Mesendoderm (in vitro differentiated cells): ENCODE data around the gene S100A13.

ENCODE experiments used
- DNase-seq: peaks from one replicate; pipeline ENCODE4 v3.0.0; 2013
- H2AK5ac ChIP-seq: 2 replicates; pipeline ENCODE4 v1.6.1; 2013; ENCODE audit warnings: low read length, inconsistent platforms
- H2BK120ac ChIP-seq: 2 replicates; pipeline ENCODE4 v1.6.1; 2013; ENCODE audit warnings: low read depth, mild to moderate bottlenecking, low read length, moderate library complexity, mixed read lengths
- H2BK15ac ChIP-seq: replicated peaks from 2 replicates; pipeline ENCODE4 v1.6.1; 2013; ENCODE audit warnings: low read depth, mild to moderate bottlenecking, moderate library complexity
- H2BK5ac ChIP-seq: 2 replicates; pipeline ENCODE4 v1.6.1; 2013; ENCODE audit warnings: low read length, inconsistent platforms
- H3K18ac ChIP-seq: 2 replicates; pipeline ENCODE4 v1.6.1; 2013; ENCODE audit warnings: mild to moderate bottlenecking, low read length, mixed read lengths
- H3K23ac ChIP-seq: one replicate; pipeline ENCODE4 v1.6.1; 2013; ENCODE audit warnings: low read length
- H3K27ac ChIP-seq: 2 replicates; pipeline ENCODE4 v1.5.1; 2013; ENCODE audit warnings: low read depth, mild to moderate bottlenecking, inconsistent platforms, low read length, moderate library complexity
- H3K27me3 ChIP-seq: 2 replicates; pipeline ENCODE4 v1.6.1; 2013; ENCODE audit warnings: low read length, control low read depth, mild to moderate bottlenecking, inconsistent platforms; ENCODE audit not compliant: insufficient read depth, poor library complexity
- H3K36me3 ChIP-seq: 2 replicates; pipeline ENCODE4 v1.6.1; 2013; ENCODE audit warnings: low read length, inconsistent platforms; ENCODE audit not compliant: control insufficient read depth, insufficient read depth
- H3K4ac ChIP-seq: one replicate; pipeline ENCODE4 v1.6.1; 2013; ENCODE audit warnings: low read depth, mild to moderate bottlenecking, low read length, moderate library complexity
- H3K4me1 ChIP-seq: 2 replicates; pipeline ENCODE4 v1.6.1; 2013; ENCODE audit warnings: low read depth, low read length, inconsistent platforms; ENCODE audit not compliant: control insufficient read depth
- H3K4me2 ChIP-seq: 2 replicates; pipeline ENCODE4 v1.6.1; 2013; ENCODE audit warnings: low read length
- H3K4me3 ChIP-seq: 2 replicates; pipeline ENCODE4 v1.5.1; 2013; ENCODE audit warnings: mild to moderate bottlenecking, low read length
- H3K56ac ChIP-seq: one replicate; pipeline ENCODE4 v1.6.1; 2013; ENCODE audit warnings: low read length
- H3K79me1 ChIP-seq: 2 replicates; pipeline ENCODE4 v1.6.1; 2013; ENCODE audit warnings: low read length, inconsistent platforms
- H3K79me2 ChIP-seq: 2 replicates; pipeline ENCODE4 v1.6.1; 2013; ENCODE audit warnings: mild to moderate bottlenecking, low read length; ENCODE audit not compliant: control insufficient read depth, insufficient read depth
- H3K9ac ChIP-seq: 2 replicates; pipeline ENCODE4 v1.6.1; 2013; ENCODE audit warnings: low read length, inconsistent platforms
- H4K5ac ChIP-seq: one replicate; pipeline ENCODE4 v1.6.1; 2013; ENCODE audit warnings: low read length
- H4K8ac ChIP-seq: one replicate; pipeline ENCODE4 v1.6.1; 2013; ENCODE audit warnings: low read depth, mild to moderate bottlenecking, control low read depth, low read length, moderate library complexity
- whole genome bisulfite sequencing: extraction: QIAGEN DNeasy Blood & Tissue Kit; methylation state at CpG from one replicate; pipeline ENCODE4 v1.1.7; 2013; ENCODE audit warnings: low lambda C conversion rate, missing lambda C conversion rate; ENCODE audit not compliant: insufficient coverage; ENCODE audit errors: extremely low coverage; 5-methylcytosine and 5-hydroxymethylcytosine counted together

S100A13 gene

GRCh38 chr1:153610811-153611301, 16.4 kb downstream of the S100A13 start:
- no peaks in the 10 kb centered on the region for H3K79me1 ChIP-seq

DNA sequence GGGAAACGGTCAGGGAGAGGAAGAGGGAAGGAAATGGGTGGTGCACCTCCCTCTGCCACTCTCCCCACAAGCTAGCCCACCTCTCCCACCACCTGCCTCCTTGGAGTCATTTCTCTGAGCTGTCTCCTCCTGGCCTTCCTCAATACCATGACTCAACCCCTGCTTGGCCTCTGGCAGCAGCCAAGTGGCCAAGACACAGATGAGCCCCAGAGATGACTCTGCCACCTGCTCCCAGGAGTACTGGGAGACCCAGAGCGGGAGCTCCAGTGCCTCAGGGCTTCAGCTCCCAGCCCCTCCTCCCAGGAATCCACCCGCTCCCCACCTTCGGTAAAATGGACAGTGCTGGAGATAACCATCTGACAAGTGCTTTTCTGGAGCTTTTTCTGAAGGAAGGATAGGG, 17.0 kb downstream of the S100A13 start:
- peak overlapping the region; percentile 40 for H2AK5ac ChIP-seq
- H3K27me3 ChIP-seq, result no peaks in the 10 kb centered on the region
- H3K79me2 ChIP-seq, result no peaks in the 10 kb centered on the region
- H2BK120ac ChIP-seq, result no peak overlapping the region
- H3K18ac ChIP-seq, result no peak overlapping the region
- no peak for DNase-seq
- H2BK15ac ChIP-seq, result no peak overlapping the region
- no peak overlapping the region for H3K4ac ChIP-seq
- no peak overlapping the region for H3K4me2 ChIP-seq
- no peak overlapping the region for H3K56ac ChIP-seq
- no peak overlapping the region for H2BK5ac ChIP-seq
- WGBS, result no CpG with 5 or more reads among the region's 4 CpGs
- no peaks in the 10 kb centered on the region for H3K79me1 ChIP-seq
- H4K8ac ChIP-seq, result no peak overlapping the region
- no peak overlapping the region for H3K23ac ChIP-seq
- no peak overlapping the region for H3K9ac ChIP-seq
- no peak overlapping the region for H3K4me3 ChIP-seq
- no peak overlapping the region for H4K5ac ChIP-seq
- no peak overlapping the region for H3K27ac ChIP-seq
- no peaks in the 10 kb centered on the region for H3K36me3 ChIP-seq
- peaks cover 7% of the 10 kb centered on the region for H3K4me1 ChIP-seq

More at GRCh38 chr1:153610811-153611301, 16.4 kb downstream of the S100A13 start:
- Histone ChIP-seq H4K5ac (no peak overlapping the region), H4K8ac (no peak overlapping the region), H3K36me3 (no peaks in the 10 kb centered on the region), H2BK120ac (no peak overlapping the region), H3K79me2 (no peaks in the 10 kb centered on the region), H3K18ac (no peak overlapping the region), H2AK5ac (no peak overlapping the region), H2BK5ac (no peak overlapping the region), H3K4me3 (no peak overlapping the region), H2BK15ac (no peak overlapping the region), H3K4me1 (peaks cover 7% of the 10 kb centered on the region), H3K23ac (no peak overlapping the region), H3K4ac (no peak overlapping the region), H3K27me3 (no peaks in the 10 kb centered on the region), H3K27ac (no peak overlapping the region), H3K56ac (no peak overlapping the region), H3K4me2 (no peak overlapping the region), H3K9ac (no peak overlapping the region)
- no peak for DNase-seq
- WGBS, result no CpG with 5 or more reads among the region's 7 CpGs

GRCh38 chr1:153609585-153609907, 17.8 kb downstream of the S100A13 start:
- Histone ChIP-seq H3K18ac (no peak overlapping the region), H2BK15ac (no peak overlapping the region), H3K27ac (no peak overlapping the region), H2BK120ac (no peak overlapping the region), H3K27me3 (no peaks in the 10 kb centered on the region), H3K36me3 (no peaks in the 10 kb centered on the region), H3K4me2 (no peak overlapping the region), H4K5ac (no peak overlapping the region), H4K8ac (no peak overlapping the region), H3K79me1 (no peaks in the 10 kb centered on the region), H3K9ac (no peak overlapping the region), H3K56ac (no peak overlapping the region), H2BK5ac (no peak overlapping the region), H3K4ac (no peak overlapping the region), H2AK5ac (no peak overlapping the region), H3K79me2 (no peaks in the 10 kb centered on the region), H3K23ac (no peak overlapping the region), H3K4me3 (no peak overlapping the region), H3K4me1 (peaks cover 7% of the 10 kb centered on the region)
- WGBS, result no CpG with 5 or more reads among the region's 6 CpGs
- no peak for DNase-seq

- Histone ChIP-seq H2AK5ac (no peak overlapping the region), H3K9ac (peak overlapping the region; percentile 15), H3K4me3 (no peak overlapping the region), H4K8ac (no peak overlapping the region), H4K5ac (no peak overlapping the region), H3K79me1 (no peaks in the 10 kb centered on the region), H3K18ac (no peak overlapping the region), H3K27ac (no peak overlapping the region), H3K4me2 (no peak overlapping the region), H3K4me1 (peaks cover 7% of the 10 kb centered on the region), H2BK120ac (no peak overlapping the region), H2BK5ac (no peak overlapping the region), H3K4ac (no peak overlapping the region), H3K27me3 (no peaks in the 10 kb centered on the region), H3K36me3 (no peaks in the 10 kb centered on the region), H2BK15ac (no peak overlapping the region), H3K23ac (no peak overlapping the region), H3K56ac (peak overlapping the region; percentile 62), H3K79me2 (no peaks in the 10 kb centered on the region)
- peak; percentile 83 for DNase-seq
- no CpG with 5 or more reads among the region's 19 CpGs for WGBS
Measured at GRCh38 chr1:153608742-153609584, 18.3 kb downstream of the S100A13 start.

DNA sequence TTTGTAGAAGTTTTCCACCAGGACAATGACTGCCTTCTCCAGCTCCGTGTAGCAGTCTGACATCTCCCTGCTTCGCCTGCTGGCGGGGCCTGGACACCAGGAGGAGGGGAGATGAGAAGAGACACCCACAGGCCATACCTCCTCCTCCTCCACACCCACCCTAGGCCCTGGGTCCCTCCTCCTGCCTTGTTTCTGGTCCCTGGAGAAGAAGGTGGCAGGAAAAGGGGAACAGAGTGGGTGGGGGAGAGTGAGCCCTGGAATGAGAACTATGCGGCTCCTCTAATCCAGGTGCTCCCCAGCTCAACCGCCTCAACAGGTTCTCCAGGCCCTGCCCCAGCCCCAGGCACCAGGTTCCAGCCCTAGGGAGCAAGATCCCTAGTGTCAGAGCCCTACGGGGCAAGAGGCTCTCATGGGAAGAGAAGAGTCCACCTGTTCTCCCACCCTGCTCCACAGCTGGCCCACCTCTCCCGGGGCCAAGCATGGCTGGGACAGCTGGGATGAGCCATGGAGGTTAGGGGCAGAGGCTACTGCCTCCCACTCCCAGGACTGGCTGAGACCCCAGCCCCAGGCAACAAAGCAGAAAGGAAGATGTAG, 19.1 kb downstream of the S100A13 start:
- H3K79me2 ChIP-seq, result no peaks in the 10 kb centered on the region
- no peaks in the 10 kb centered on the region for H3K79me1 ChIP-seq
- no peaks in the 10 kb centered on the region for H3K27me3 ChIP-seq
- no peak overlapping the region for H3K23ac ChIP-seq
- no peak overlapping the region for H3K18ac ChIP-seq
- H2BK5ac ChIP-seq, result no peak overlapping the region
- no peak overlapping the region for H4K8ac ChIP-seq
- WGBS, result no CpG with 5 or more reads among the region's 7 CpGs
- H3K4ac ChIP-seq, result no peak overlapping the region
- no peak overlapping the region for H3K4me2 ChIP-seq
- no peak overlapping the region for H4K5ac ChIP-seq
- no peak overlapping the region for H2BK15ac ChIP-seq
- H3K56ac ChIP-seq, result no peak overlapping the region
- H2BK120ac ChIP-seq, result no peak overlapping the region
- no peak for DNase-seq
- no peak overlapping the region for H2AK5ac ChIP-seq
- no peak overlapping the region for H3K4me3 ChIP-seq
- no peak overlapping the region for H3K9ac ChIP-seq
- no peaks in the 10 kb centered on the region for H3K36me3 ChIP-seq
- H3K4me1 ChIP-seq, result peaks cover 4% of the 10 kb centered on the region
- H3K27ac ChIP-seq, result no peak overlapping the region
